GM11168 (cell line): Measurements from ENCODE around the gene IQUB.
"Not testable (repeated sequence)": the region's sequence is repeated elsewhere in the genome, so short reads cannot be mapped to it uniquely, and the experiment has no call there.

Experiments
- in situ Hi-C: fragments of 300-500 bp; cut with MboI; formaldehyde crosslinking; loops from one replicate; pipeline ENCODE4 v1.12.0; 2022; ENCODE audit warnings: low sequenced_read_pairs; ENCODE audit not compliant: unreplicated experiment

The IQUB gene

GRCh38 chr7:123425246-123425645 is 109.1 kb downstream of the IQUB start:
- in situ Hi-C loops = no loop called here

- in situ Hi-C loops = no loop called here
These were observed 109.9 kb downstream of the IQUB start for GRCh38 chr7:123424463-123424862.

GRCh38 chr7:123423622-123424021 is 110.8 kb downstream of the IQUB start:
- in situ Hi-C loops = no loop called here

- in situ Hi-C loops = no loop called here
These were observed 116.8 kb downstream of the IQUB start for GRCh38 chr7:123417580-123417979.

GRCh38 chr7:123415625-123416024 is 118.8 kb downstream of the IQUB start:
- in situ Hi-C loops = no loop called here

- in situ Hi-C loops = no loop called here
These were observed 124.0 kb downstream of the IQUB start for GRCh38 chr7:123410273-123410904.

- in situ Hi-C loops = not testable (repeated sequence)
These were observed 126.4 kb downstream of the IQUB start for GRCh38 chr7:123407951-123408350.
